ENCODE results near the gene ZNHIT6.

Gene ZNHIT6

GRCh38 chr1:85707267-85707989 is 805 bp downstream of the ZNHIT6 start:
- no peaks in the 10 kb centered on the region for H4K20me1 ChIP-seq (ENCODE audit: low read depth, low read length)
- H3F3A ChIP-seq (ENCODE audit: insufficient read depth): no peaks in the 10 kb centered on the region
- H3K9me3 ChIP-seq (ENCODE audit: insufficient read depth, low read length): no peaks in the 10 kb centered on the region
- H3K4me2 ChIP-seq (ENCODE audit: low read depth, low read length, poor library complexity, severe bottlenecking): peak overlapping the region; percentile 60
- peak overlapping the region; percentile 91 for H3K4me3 ChIP-seq (ENCODE audit: insufficient read depth, low read length, poor library complexity, severe bottlenecking)
- no peaks in the 10 kb centered on the region for H3K27me3 ChIP-seq (ENCODE audit: low read length)
- no peak for TF ChIP-seq EZH2phosphoT487 (conservative IDR thresholded peaks at IDR 0.05; ENCODE audit: low read length)
- TF ChIP-seq CTCF (IDR thresholded peaks at IDR 0.05; ENCODE audit: insufficient read depth, low read length, poor library complexity, severe bottlenecking): no peak
- H3K27ac ChIP-seq (ENCODE audit: low read depth, low read length): peak overlapping the region; percentile 29; the same call in 1 of the 2 replicates
- peak overlapping the region; percentile 80 for H3K9ac ChIP-seq (ENCODE audit: low read length)
- peaks cover 56% of the 10 kb centered on the region for H3K79me2 ChIP-seq (ENCODE audit: insufficient read depth, low read length)
- peaks cover 27% of the 10 kb centered on the region for H3K36me3 ChIP-seq (ENCODE audit: low read length)
- no peaks in the 10 kb centered on the region for H3K9me2 ChIP-seq (replicated peaks; ENCODE audit: insufficient read depth, low read length)
- H2AFZ ChIP-seq (ENCODE audit: low read depth, low read length, severe bottlenecking): peak overlapping the region; percentile 81

- Histone ChIP-seq H3K4me2 (ENCODE audit: low read depth, low read length, poor library complexity, severe bottlenecking) (peak overlapping the region; percentile 60), H2AFZ (ENCODE audit: low read depth, low read length, severe bottlenecking) (no peak overlapping the region), H3K79me2 (ENCODE audit: insufficient read depth, low read length) (peaks cover 70% of the 10 kb centered on the region), H3K27me3 (ENCODE audit: low read length) (no peaks in the 10 kb centered on the region), H3K9me2 (replicated peaks; ENCODE audit: insufficient read depth, low read length) (no peaks in the 10 kb centered on the region), H3K36me3 (ENCODE audit: low read length) (peaks cover 40% of the 10 kb centered on the region), H3K27ac (ENCODE audit: low read depth, low read length) (no peak overlapping the region), H3F3A (ENCODE audit: insufficient read depth) (no peaks in the 10 kb centered on the region), H3K9ac (ENCODE audit: low read length) (no peak overlapping the region), H4K20me1 (ENCODE audit: low read depth, low read length) (no peaks in the 10 kb centered on the region), H3K9me3 (ENCODE audit: insufficient read depth, low read length) (no peaks in the 10 kb centered on the region), H3K4me3 (ENCODE audit: insufficient read depth, low read length, poor library complexity, severe bottlenecking) (no peak overlapping the region)
- TF ChIP-seq CTCF (IDR thresholded peaks at IDR 0.05; ENCODE audit: insufficient read depth, low read length, poor library complexity, severe bottlenecking) (no peak), EZH2phosphoT487 (conservative IDR thresholded peaks at IDR 0.05; ENCODE audit: low read length) (no peak)
Observed at GRCh38 chr1:85705940-85706339, 2.3 kb downstream of the ZNHIT6 start.

GRCh38 chr1:85700422-85700821 is 7.8 kb downstream of the ZNHIT6 start:
- Histone ChIP-seq H3K27me3 (ENCODE audit: low read length) (no peaks in the 10 kb centered on the region), H3K4me3 (ENCODE audit: insufficient read depth, low read length, poor library complexity, severe bottlenecking) (no peak overlapping the region), H3K36me3 (ENCODE audit: low read length) (peaks cover 60% of the 10 kb centered on the region), H2AFZ (ENCODE audit: low read depth, low read length, severe bottlenecking) (no peak overlapping the region), H3K27ac (ENCODE audit: low read depth, low read length) (no peak overlapping the region), H3K79me2 (ENCODE audit: insufficient read depth, low read length) (peaks cover 80% of the 10 kb centered on the region), H3K9ac (ENCODE audit: low read length) (no peak overlapping the region), H4K20me1 (ENCODE audit: low read depth, low read length) (0 out of 2 replicates have a peak, but pooled peaks cover 2% of the 10 kb centered on the region), H3K9me2 (replicated peaks; ENCODE audit: insufficient read depth, low read length) (no peaks in the 10 kb centered on the region), H3F3A (ENCODE audit: insufficient read depth) (no peaks in the 10 kb centered on the region), H3K4me2 (ENCODE audit: low read depth, low read length, poor library complexity, severe bottlenecking) (no peak overlapping the region), H3K9me3 (ENCODE audit: insufficient read depth, low read length) (no peaks in the 10 kb centered on the region)
- TF ChIP-seq CTCF (IDR thresholded peaks at IDR 0.05; ENCODE audit: insufficient read depth, low read length, poor library complexity, severe bottlenecking) (no peak), EZH2phosphoT487 (conservative IDR thresholded peaks at IDR 0.05; ENCODE audit: low read length) (no peak)
